Activated T-helper 2 cell treated with anti-CD3 and anti-CD28 coated beads, Interferon-gamma antibody, Interleukin-2, Interleukin-4, amounts not matched to agents 10 μg/mL and 5 μg/mL and 100 μg/mL, durations not matched to agents 14 hours and 24 hours and 36 hours (primary cell): ENCODE results near the gene GPX1. TPM values are rescaled to one million over a fixed set of nuclear protein-coding genes. Genes with fewer than 3 reads are reported as not detected.
"Not testable (repeated sequence)": the region's sequence is repeated elsewhere in the genome, so short reads cannot be mapped to it uniquely, and the experiment has no call there.

Source experiments
- DNase-seq: peaks from one replicate; pipeline ENCODE4 v3.0.0; 2021; ENCODE audit warnings: low spot score
- H3K27ac Mint-ChIP-seq: one replicate; pipeline ENCODE4 v1.8.0; 2021; ENCODE audit warnings: mixed read lengths
- H3K27me3 Mint-ChIP-seq: one replicate; pipeline ENCODE4 v1.8.0; 2021; ENCODE audit warnings: low read depth, mixed read lengths
- H3K36me3 Mint-ChIP-seq: one replicate; pipeline ENCODE4 v1.8.0; 2021; ENCODE audit warnings: low read depth, mixed read lengths
- H3K4me1 Mint-ChIP-seq: one replicate; pipeline ENCODE4 v1.8.0; 2021; ENCODE audit warnings: low read depth, mixed read lengths
- H3K4me3 Mint-ChIP-seq: one replicate; pipeline ENCODE4 v1.8.0; 2021; ENCODE audit warnings: low read depth, mild to moderate bottlenecking, moderate library complexity, mixed read lengths
- H3K9me3 Mint-ChIP-seq: one replicate; pipeline ENCODE4 v1.8.0; 2021; ENCODE audit warnings: mixed read lengths
- intact Hi-C: fragments of 100-400 bp; cut with micrococcal nuclease; formaldehyde crosslinking; loops from one replicate; pipeline ENCODE4 v1.15.1; 2023
- total RNA-seq: library from RNA; stranded (reverse); gene quantifications from 2 replicates; pipeline ENCODE4 v1.2.3, GENCODE V29; 2022

Gene GPX1
- total RNA-seq, result 168 and 173 TPM in 2 replicates

GRCh38 chr3:49358217-49358883 is at the start of gene GPX1:
GPX1 (minus strand) TSS chr3:49358353; CDS start chr3:49358278, 75 bp downstream.
- H3K4me1 Mint-ChIP-seq, result peaks cover 17% of the 10 kb centered on the region
- H3K27me3 Mint-ChIP-seq, result no peaks in the 10 kb centered on the region
- DNase-seq, result peak; percentile 82
- peak within 1 kb of the TSS; percentile 88 for H3K27ac Mint-ChIP-seq
- intact Hi-C loops, result loop anchor here (1.0 to 5.0 kb wide), 4 partner anchors 18 to 90 kb away; partner anchors contain the start of genes C3orf62, RHOA and USP4
- H3K4me3 Mint-ChIP-seq, result peak within 1 kb of the TSS; percentile 97
- H3K36me3 Mint-ChIP-seq, result peaks cover 72% of the 10 kb centered on the region
- H3K9me3 Mint-ChIP-seq, result no peaks in the 10 kb centered on the region

- Mint-ChIP-seq H3K9me3 (no peaks in the 10 kb centered on the region), H3K27ac (no peak overlapping the region), H3K4me3 (no peak overlapping the region), H3K4me1 (peaks cover 35% of the 10 kb centered on the region), H3K36me3 (peaks cover 38% of the 10 kb centered on the region), H3K27me3 (no peaks in the 10 kb centered on the region)
- no peak for DNase-seq
- intact Hi-C loops, result no loop called here
Measured at GRCh38 chr3:49406571-49407565, 48.7 kb upstream of the GPX1 start.

GRCh38 chr3:49405570-49405969 is 47.4 kb upstream of the GPX1 start:
- H3K4me3 Mint-ChIP-seq, H3K9me3 Mint-ChIP-seq, DNase-seq, H3K27me3 Mint-ChIP-seq, intact Hi-C loops: not testable (repeated sequence)
- Mint-ChIP-seq H3K36me3 (peaks cover 43% of the 10 kb centered on the region), H3K4me1 (peaks cover 39% of the 10 kb centered on the region), H3K27ac (peak overlapping the region; percentile 14)

- H3K9me3 Mint-ChIP-seq, result no peaks in the 10 kb centered on the region
- no peaks in the 10 kb centered on the region for H3K27me3 Mint-ChIP-seq
- peaks cover 38% of the 10 kb centered on the region for H3K4me1 Mint-ChIP-seq
- peaks cover 50% of the 10 kb centered on the region for H3K36me3 Mint-ChIP-seq
- intact Hi-C loops, result no loop called here
- H3K27ac Mint-ChIP-seq, result no peak overlapping the region
- H3K4me3 Mint-ChIP-seq, result no peak overlapping the region
- no peak for DNase-seq
Measured at GRCh38 chr3:49403891-49404290, 45.7 kb upstream of the GPX1 start.

- Mint-ChIP-seq H3K4me3 (no peak overlapping the region), H3K9me3 (no peaks in the 10 kb centered on the region), H3K27me3 (no peaks in the 10 kb centered on the region), H3K4me1 (peaks cover 32% of the 10 kb centered on the region), H3K36me3 (peaks cover 55% of the 10 kb centered on the region), H3K27ac (no peak overlapping the region)
- intact Hi-C loops, result no loop called here
- no peak for DNase-seq
Measured at GRCh38 chr3:49401766-49402165, 43.6 kb upstream of the GPX1 start.

- no peak for DNase-seq
- peaks cover 31% of the 10 kb centered on the region for H3K4me1 Mint-ChIP-seq
- intact Hi-C loops, result no loop called here
- no peak overlapping the region for H3K4me3 Mint-ChIP-seq
- H3K36me3 Mint-ChIP-seq, result peaks cover 61% of the 10 kb centered on the region
- no peaks in the 10 kb centered on the region for H3K9me3 Mint-ChIP-seq
- no peak overlapping the region for H3K27ac Mint-ChIP-seq
- no peaks in the 10 kb centered on the region for H3K27me3 Mint-ChIP-seq
Measured at GRCh38 chr3:49399461-49399860, 41.3 kb upstream of the GPX1 start.

GRCh38 chr3:49397470-49397869 is 39.3 kb upstream of the GPX1 start:
- Mint-ChIP-seq H3K4me1 (peaks cover 37% of the 10 kb centered on the region), H3K36me3 (peaks cover 59% of the 10 kb centered on the region), H3K9me3 (no peaks in the 10 kb centered on the region), H3K4me3 (no peak overlapping the region), H3K27ac (no peak overlapping the region), H3K27me3 (no peaks in the 10 kb centered on the region)
- intact Hi-C loops, result no loop called here
- no peak for DNase-seq

GRCh38 chr3:49391310-49391709 is 33.2 kb upstream of the GPX1 start:
- peaks cover 21% of the 10 kb centered on the region for H3K4me1 Mint-ChIP-seq
- peaks cover 39% of the 10 kb centered on the region for H3K36me3 Mint-ChIP-seq

GRCh38 chr3:49389297-49389696 is 31.1 kb upstream of the GPX1 start:
- intact Hi-C loops, result no loop called here
- Mint-ChIP-seq H3K27me3 (no peaks in the 10 kb centered on the region), H3K4me1 (peaks cover 17% of the 10 kb centered on the region), H3K36me3 (peaks cover 29% of the 10 kb centered on the region), H3K9me3 (no peaks in the 10 kb centered on the region), H3K27ac (no peak overlapping the region), H3K4me3 (no peak overlapping the region)
- no peak for DNase-seq

More at GRCh38 chr3:49391310-49391709, 33.2 kb upstream of the GPX1 start:
- H3K9me3 Mint-ChIP-seq, DNase-seq, H3K4me3 Mint-ChIP-seq, intact Hi-C loops, H3K27me3 Mint-ChIP-seq, H3K27ac Mint-ChIP-seq: not testable (repeated sequence)

GRCh38 chr3:49388289-49388820 is 30.2 kb upstream of the GPX1 start:
- Mint-ChIP-seq H3K27ac (no peak overlapping the region), H3K27me3 (no peaks in the 10 kb centered on the region), H3K4me3 (no peak overlapping the region), H3K36me3 (peaks cover 30% of the 10 kb centered on the region), H3K9me3 (no peaks in the 10 kb centered on the region), H3K4me1 (peaks cover 16% of the 10 kb centered on the region)
- intact Hi-C loops, result no loop called here
- DNase-seq, result no peak

- intact Hi-C loops, result no loop called here
- H3K4me3 Mint-ChIP-seq, result no peak overlapping the region
- no peaks in the 10 kb centered on the region for H3K9me3 Mint-ChIP-seq
- DNase-seq, result no peak
- no peak overlapping the region for H3K27ac Mint-ChIP-seq
- H3K4me1 Mint-ChIP-seq, result peaks cover 13% of the 10 kb centered on the region
- peaks cover 27% of the 10 kb centered on the region for H3K36me3 Mint-ChIP-seq
- no peaks in the 10 kb centered on the region for H3K27me3 Mint-ChIP-seq
Measured at GRCh38 chr3:49387721-49388120, 29.6 kb upstream of the GPX1 start.

- H3K27me3 Mint-ChIP-seq, result no peaks in the 10 kb centered on the region
- DNase-seq, result no peak
- H3K36me3 Mint-ChIP-seq, result peaks cover 24% of the 10 kb centered on the region
- intact Hi-C loops, result no loop called here
- H3K27ac Mint-ChIP-seq, result peak overlapping the region; percentile 67
- H3K4me3 Mint-ChIP-seq, result no peak overlapping the region
- H3K9me3 Mint-ChIP-seq, result no peaks in the 10 kb centered on the region
- H3K4me1 Mint-ChIP-seq, result peaks cover 13% of the 10 kb centered on the region
Measured at GRCh38 chr3:49386056-49386756, 28.1 kb upstream of the GPX1 start.
